Thoracic aorta (tissue), 2 donors: ENCODE measurements around the gene RMND5A. TPM values are rescaled to one million over a fixed set of nuclear protein-coding genes. Genes with fewer than 3 reads are reported as not detected.

Experiments used
- ATAC-seq: fragments of 150-250 bp; one replicate; pipeline ENCODE4 v1.8.0; 2017; ENCODE audit warnings: low read depth; ENCODE audit not compliant: insufficient number of reproducible peaks, low FRiP score
- DNase-seq: peaks from one replicate; pipeline ENCODE4 v3.0.0-alpha.2; 2020; ENCODE audit warnings: low spot score
- H3K27ac ChIP-seq, 2 donors: fragments of 200-600 bp; sonication (generic); 1 replicate in 1 of 2; 2 replicates in 1 of 2; pipeline ENCODE4 v1.5.1; 2016; ENCODE audit warnings: mild to moderate bottlenecking in 2 of 2, moderate library complexity in 2 of 2
- H3K27me3 ChIP-seq: fragments of 200-600 bp; sonication (generic); replicated peaks from 2 replicates; pipeline ENCODE4 v1.6.0; 2016; ENCODE audit warnings: mild to moderate bottlenecking; ENCODE audit not compliant: insufficient read depth
- H3K36me3 ChIP-seq: fragments of 200-600 bp; sonication (generic); one replicate; pipeline ENCODE4 v1.5.1; 2016
- H3K4me1 ChIP-seq, 2 donors: fragments of 200-600 bp; sonication (generic); 1 replicate in 1 of 2; 2 replicates in 1 of 2; pipeline versions ENCODE4 v1.5.1 to v1.6.0; 2016; ENCODE audit warnings: low read depth in 2 of 2, mild to moderate bottlenecking in 1 of 2; ENCODE audit not compliant: control insufficient read depth in 1 of 2
- H3K4me3 ChIP-seq: fragments of 200-600 bp; sonication (generic); 2 replicates; pipeline ENCODE4 v1.5.1; 2016; ENCODE audit warnings: mild to moderate bottlenecking
- H3K9me3 ChIP-seq: fragments of 200-600 bp; sonication (generic); 2 replicates; pipeline ENCODE4 v1.5.1; 2016
- total RNA-seq, 2 donors: library from RNA; depleted of rRNA; stranded (reverse); fragments of >200 nt; gene quantifications; one replicate each; pipeline versions ENCODE4 v1.1.0 to v1.2.3, GENCODE V29; 2016
- TF ChIP-seq, protein P1 (sequence below): fragments of 200-600 bp; sonication (generic); IDR thresholded peaks from one replicate; pipeline ENCODE4 v1.5.1; 2019; ENCODE audit warnings: antibody characterized with exemption

RMND5A gene
- total RNA-seq, 2 donors from 2014 or later, result 23.8 to 27.7 TPM

DNA sequence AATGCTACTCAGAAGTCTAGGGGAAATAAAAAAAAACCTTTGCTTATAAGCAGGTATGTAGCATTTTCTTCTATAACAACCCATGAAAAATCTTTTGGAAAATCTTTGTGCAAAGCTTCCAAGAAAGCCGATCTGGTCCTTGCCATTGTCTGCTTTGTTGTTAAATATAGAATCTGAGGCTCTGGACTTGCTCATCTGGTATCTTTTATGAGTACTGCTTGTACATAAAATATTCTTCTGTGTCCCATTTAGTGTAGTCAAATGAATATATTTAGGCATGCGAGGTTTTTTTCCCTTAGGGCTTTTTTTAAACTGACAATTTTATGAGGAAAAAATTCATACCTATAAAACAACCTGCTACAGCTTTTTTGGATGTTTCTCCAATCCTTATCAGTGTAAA, 45.0 kb upstream of the RMND5A start:
- no peak overlapping the region for H3K27ac ChIP-seq
- no peaks in the 10 kb centered on the region for H3K27me3 ChIP-seq
- H3K4me3 ChIP-seq, result no peak overlapping the region
- peaks cover 0 to 6% of the 10 kb centered on the region in 2 donors for H3K4me1 ChIP-seq
- no peak for ATAC-seq
- DNase-seq, result no peak
- H3K9me3 ChIP-seq, result no peaks in the 10 kb centered on the region
- no peaks in the 10 kb centered on the region for H3K36me3 ChIP-seq
- TF ChIP-seq, protein P1, sequence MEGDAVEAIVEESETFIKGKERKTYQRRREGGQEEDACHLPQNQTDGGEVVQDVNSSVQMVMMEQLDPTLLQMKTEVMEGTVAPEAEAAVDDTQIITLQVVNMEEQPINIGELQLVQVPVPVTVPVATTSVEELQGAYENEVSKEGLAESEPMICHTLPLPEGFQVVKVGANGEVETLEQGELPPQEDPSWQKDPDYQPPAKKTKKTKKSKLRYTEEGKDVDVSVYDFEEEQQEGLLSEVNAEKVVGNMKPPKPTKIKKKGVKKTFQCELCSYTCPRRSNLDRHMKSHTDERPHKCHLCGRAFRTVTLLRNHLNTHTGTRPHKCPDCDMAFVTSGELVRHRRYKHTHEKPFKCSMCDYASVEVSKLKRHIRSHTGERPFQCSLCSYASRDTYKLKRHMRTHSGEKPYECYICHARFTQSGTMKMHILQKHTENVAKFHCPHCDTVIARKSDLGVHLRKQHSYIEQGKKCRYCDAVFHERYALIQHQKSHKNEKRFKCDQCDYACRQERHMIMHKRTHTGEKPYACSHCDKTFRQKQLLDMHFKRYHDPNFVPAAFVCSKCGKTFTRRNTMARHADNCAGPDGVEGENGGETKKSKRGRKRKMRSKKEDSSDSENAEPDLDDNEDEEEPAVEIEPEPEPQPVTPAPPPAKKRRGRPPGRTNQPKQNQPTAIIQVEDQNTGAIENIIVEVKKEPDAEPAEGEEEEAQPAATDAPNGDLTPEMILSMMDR, result no peak

DNA sequence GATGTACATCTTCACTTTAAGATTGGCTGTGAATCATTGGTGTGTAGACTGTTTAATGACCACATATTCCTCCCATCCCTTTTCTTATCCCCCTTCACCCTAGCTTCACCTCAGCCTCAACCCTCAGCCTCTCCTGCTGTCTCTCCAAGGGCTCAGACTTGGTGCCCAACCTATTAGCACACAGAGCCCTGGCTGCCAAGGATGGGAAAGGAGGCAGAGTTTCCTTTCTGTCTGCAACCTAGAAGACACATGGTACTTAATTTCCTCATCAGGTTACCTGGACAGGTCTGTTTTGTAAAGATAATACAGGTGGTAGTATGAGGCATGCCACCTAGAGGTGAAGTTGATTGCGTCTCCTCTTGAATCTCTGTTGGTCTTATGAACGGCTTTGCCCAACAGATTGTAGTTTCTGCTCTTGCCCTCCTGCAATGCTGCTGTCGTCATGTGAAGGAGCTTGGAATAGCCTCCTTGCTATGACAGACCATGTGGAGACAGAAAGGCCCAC, 44.5 kb upstream of the RMND5A start:
- no peaks in the 10 kb centered on the region for H3K36me3 ChIP-seq
- TF ChIP-seq, protein P1, result no peak
- H3K27me3 ChIP-seq, result no peaks in the 10 kb centered on the region
- DNase-seq (no peak), ATAC-seq (no peak)
- no peaks in the 10 kb centered on the region for H3K9me3 ChIP-seq
- no peak overlapping the region for H3K27ac ChIP-seq
- peaks cover 0 to 6% of the 10 kb centered on the region in 2 donors for H3K4me1 ChIP-seq
- H3K4me3 ChIP-seq, result no peak overlapping the region

DNA sequence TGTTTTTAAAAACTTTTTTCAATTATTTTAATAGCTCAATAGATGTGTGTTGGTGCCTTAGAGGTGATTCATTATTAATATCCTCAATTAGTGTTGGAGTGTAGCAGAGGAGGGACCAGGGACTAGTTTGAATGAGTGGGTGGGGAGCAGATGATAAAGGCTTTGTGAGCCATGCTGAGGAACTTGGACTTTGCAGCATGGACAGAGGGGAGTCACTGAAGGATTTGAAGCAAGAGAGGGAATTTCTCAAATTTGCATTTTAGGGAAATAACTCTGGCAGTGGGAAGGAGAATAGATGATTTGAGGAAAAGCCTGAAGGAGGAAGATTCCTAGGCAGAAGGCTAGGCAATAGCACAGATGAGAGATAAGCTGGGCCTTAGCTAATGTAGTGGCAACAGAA, 42.3 kb upstream of the RMND5A start:
- no peak for ATAC-seq
- TF ChIP-seq, protein P1, result no peak
- no peaks in the 10 kb centered on the region for H3K9me3 ChIP-seq

DNA sequence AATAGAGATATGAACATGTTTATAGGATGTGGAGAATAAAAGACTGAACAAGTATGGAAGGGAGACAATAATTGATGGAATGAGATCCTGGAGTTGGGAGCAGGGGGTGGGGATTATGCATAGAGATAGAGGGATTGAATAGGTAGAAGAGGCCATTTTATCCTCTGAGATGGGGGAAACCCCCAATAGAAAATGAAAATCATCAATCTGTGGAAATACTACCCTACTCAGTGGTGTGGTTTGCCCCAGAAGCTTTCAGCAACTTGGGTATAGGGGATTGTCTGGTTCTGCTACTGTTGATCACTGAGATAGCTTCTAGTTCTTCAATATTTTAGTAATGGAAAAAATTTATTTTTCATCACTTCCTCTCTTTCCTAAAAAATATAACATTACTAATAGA, 41.1 kb upstream of the RMND5A start:
- Histone ChIP-seq H3K4me1 (no peaks in the 10 kb centered on the region), H3K4me3 (no peak overlapping the region), H3K27me3 (no peaks in the 10 kb centered on the region), H3K36me3 (no peaks in the 10 kb centered on the region), H3K27ac (no peak overlapping the region), H3K9me3 (no peaks in the 10 kb centered on the region)
- ATAC-seq (no peak), DNase-seq (no peak)
- TF ChIP-seq, protein P1, result no peak

More for the DNA sequence above, 42.3 kb upstream of the RMND5A start:
- no peaks in the 10 kb centered on the region for H3K4me1 ChIP-seq
- no peaks in the 10 kb centered on the region for H3K36me3 ChIP-seq
- H3K27ac ChIP-seq, result no peak overlapping the region
- DNase-seq, result no peak
- no peak overlapping the region for H3K4me3 ChIP-seq
- no peaks in the 10 kb centered on the region for H3K27me3 ChIP-seq

DNA sequence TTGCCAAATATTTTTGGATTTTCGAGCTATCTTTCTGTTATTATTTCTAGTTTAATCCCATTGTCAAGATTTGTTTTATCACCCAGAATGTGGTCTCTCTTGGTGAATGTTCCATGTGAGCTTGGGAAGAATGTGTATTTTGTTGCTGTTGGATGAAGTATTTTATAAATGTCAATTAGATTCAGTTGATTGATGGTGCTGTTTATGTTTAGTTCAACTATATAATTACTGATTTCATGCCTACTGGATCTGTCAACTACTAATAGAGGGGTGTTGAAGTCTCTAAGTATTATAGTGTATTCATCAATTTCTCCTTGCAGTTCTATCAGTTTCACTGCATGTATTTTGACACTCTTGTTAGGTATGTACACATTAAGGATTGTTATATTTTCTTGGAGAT, 34.7 kb upstream of the RMND5A start:
- TF ChIP-seq, protein P1, result no peak
- Histone ChIP-seq H3K27ac (no peak overlapping the region), H3K4me1 (no peaks in the 10 kb centered on the region), H3K4me3 (no peak overlapping the region), H3K36me3 (no peaks in the 10 kb centered on the region), H3K27me3 (no peaks in the 10 kb centered on the region), H3K9me3 (no peaks in the 10 kb centered on the region)
- no peak for ATAC-seq
- no peak for DNase-seq
